ENCODE measurements around the gene AFF1. TPM values are rescaled to one million over a fixed set of nuclear protein-coding genes. Genes with fewer than 3 reads are reported as not detected.

The AFF1 gene
- polyA plus RNA-seq, 3 donors, result 43.6 to 47.3 (median 45.4) TPM

Other genes starting within 250 kb of the AFF1 start
- under 1 TPM; 0.08 to 0.14 (median 0.14) TPM for gene SLC10A6, start 85.6 kb upstream of the AFF1 start, polyA plus RNA-seq (ENCODE audit: insufficient read length in 3 of 3)
- gene C4orf36, start 42.6 kb upstream of the AFF1 start, polyA plus RNA-seq (ENCODE audit: insufficient read length in 3 of 3), result 1 to 10 TPM in 2 of 3 donors, under 1 TPM in 1; 0.94 to 2.6 (median 1.9) TPM